GM04503 (cell line): Measurements from ENCODE around the gene EXOC8.
"Not testable (repeated sequence)": the region's sequence is repeated elsewhere in the genome, so short reads cannot be mapped to it uniquely, and the experiment has no call there.

Source experiments
- DNase-seq: peaks from one replicate; pipeline ENCODE4 v3.0.0-alpha.2; 2012; ENCODE audit warnings: low read depth

EXOC8 gene

GRCh38 chr1:231351816-231352215 is 14.2 kb upstream of the EXOC8 start:
- DNase-seq: no peak

GRCh38 chr1:231348856-231349255 is 11.2 kb upstream of the EXOC8 start:
- not testable (repeated sequence) for DNase-seq

GRCh38 chr1:231348442-231348841 is 10.8 kb upstream of the EXOC8 start:
- no peak for DNase-seq

- no peak for DNase-seq
Measured at GRCh38 chr1:231347961-231348360, 10.3 kb upstream of the EXOC8 start.

- no peak for DNase-seq
Measured at GRCh38 chr1:231340328-231341013, 2.8 kb upstream of the EXOC8 start.

GRCh38 chr1:231338270-231339128 is 847 bp upstream of the EXOC8 start, which contains the start of gene SPRTN:
Gene SPRTN (plus strand): TSS chr1:231338293. CDS start chr1:231338384, 91 bp downstream.
- DNase-seq: no peak

GRCh38 chr1:231337043-231337471 is 595 bp downstream of the EXOC8 start:
- DNase-seq: no peak

- no peak for DNase-seq
Measured at GRCh38 chr1:231335663-231336602, 1.7 kb downstream of the EXOC8 start.

- DNase-seq: no peak
Measured at GRCh38 chr1:231334952-231335351, 2.7 kb downstream of the EXOC8 start.

GRCh38 chr1:231334079-231334666 is 3.5 kb downstream of the EXOC8 start:
- no peak for DNase-seq

GRCh38 chr1:231332761-231333160 is 4.9 kb downstream of the EXOC8 start:
- DNase-seq: no peak

- no peak for DNase-seq
Measured at GRCh38 chr1:231329483-231329882, 8.2 kb downstream of the EXOC8 start.

- DNase-seq: no peak
Measured at GRCh38 chr1:231327617-231328016, 10.0 kb downstream of the EXOC8 start.

GRCh38 chr1:231326248-231326647 is 11.4 kb downstream of the EXOC8 start:
- no peak for DNase-seq

GRCh38 chr1:231324660-231325059 is 13.0 kb downstream of the EXOC8 start:
- DNase-seq: no peak

- DNase-seq: no peak
Measured at GRCh38 chr1:231322880-231323530, 14.6 kb downstream of the EXOC8 start.

GRCh38 chr1:231319080-231319479 is 18.6 kb downstream of the EXOC8 start:
- DNase-seq: no peak

GRCh38 chr1:231318568-231318967 is 19.1 kb downstream of the EXOC8 start:
- no peak for DNase-seq

- DNase-seq: no peak
Measured at GRCh38 chr1:231318015-231318355, 19.7 kb downstream of the EXOC8 start.

- no peak for DNase-seq
Measured at GRCh38 chr1:231317306-231318014, 20.2 kb downstream of the EXOC8 start.

- DNase-seq: no peak
Measured at GRCh38 chr1:231315887-231316286, 21.8 kb downstream of the EXOC8 start.
